SK-MEL-5 (cell line): ENCODE measurements around the gene FEM1A. TPM values are rescaled to one million over a fixed set of nuclear protein-coding genes. Genes with fewer than 3 reads are reported as not detected.
A peak's percentile ranks its signal among the peaks of the same experiment; 100 is the strongest.
"Not testable (repeated sequence)": the region's sequence is repeated elsewhere in the genome, so short reads cannot be mapped to it uniquely, and the experiment has no call there.

ENCODE experiments used
- DNase-seq: peaks from one replicate; pipeline ENCODE4 v3.0.0-alpha.2; 2016; ENCODE audit warnings: low read depth, low spot score
- in situ Hi-C: cut with HindIII; loops from 2 replicates; pipeline ENCODE4 v1.10.0; 2016; ENCODE audit warnings: low sequenced_read_pairs, high pct_unique_total_duplicates, low pct_unique_long_range_greater_than_20kb
- polyA plus RNA-seq, 2 experiments: library from polyadenylated mRNA; depleted of rRNA; stranded (reverse); fragments of >200 nt; gene quantifications; 2 replicates each; pipeline ENCODE4 v1.2.3, GENCODE V29; 2015
- total RNA-seq: library from RNA; depleted of rRNA; stranded (reverse); fragments of >200 nt; shearing (Covaris generic); gene quantifications from 2 replicates; pipeline ENCODE4 v1.2.3, GENCODE V29; 2014; rRNA removed

FEM1A gene
- 10.7 and 11.6 TPM in 2 replicates for total RNA-seq
- polyA plus RNA-seq (2015; cell fraction: cytosol; rRNA removed): 15.3 and 21.1 TPM in 2 replicates
- polyA plus RNA-seq (2015; cell fraction: nucleus; rRNA removed): 4.0 and 4.3 TPM in 2 replicates

DNA sequence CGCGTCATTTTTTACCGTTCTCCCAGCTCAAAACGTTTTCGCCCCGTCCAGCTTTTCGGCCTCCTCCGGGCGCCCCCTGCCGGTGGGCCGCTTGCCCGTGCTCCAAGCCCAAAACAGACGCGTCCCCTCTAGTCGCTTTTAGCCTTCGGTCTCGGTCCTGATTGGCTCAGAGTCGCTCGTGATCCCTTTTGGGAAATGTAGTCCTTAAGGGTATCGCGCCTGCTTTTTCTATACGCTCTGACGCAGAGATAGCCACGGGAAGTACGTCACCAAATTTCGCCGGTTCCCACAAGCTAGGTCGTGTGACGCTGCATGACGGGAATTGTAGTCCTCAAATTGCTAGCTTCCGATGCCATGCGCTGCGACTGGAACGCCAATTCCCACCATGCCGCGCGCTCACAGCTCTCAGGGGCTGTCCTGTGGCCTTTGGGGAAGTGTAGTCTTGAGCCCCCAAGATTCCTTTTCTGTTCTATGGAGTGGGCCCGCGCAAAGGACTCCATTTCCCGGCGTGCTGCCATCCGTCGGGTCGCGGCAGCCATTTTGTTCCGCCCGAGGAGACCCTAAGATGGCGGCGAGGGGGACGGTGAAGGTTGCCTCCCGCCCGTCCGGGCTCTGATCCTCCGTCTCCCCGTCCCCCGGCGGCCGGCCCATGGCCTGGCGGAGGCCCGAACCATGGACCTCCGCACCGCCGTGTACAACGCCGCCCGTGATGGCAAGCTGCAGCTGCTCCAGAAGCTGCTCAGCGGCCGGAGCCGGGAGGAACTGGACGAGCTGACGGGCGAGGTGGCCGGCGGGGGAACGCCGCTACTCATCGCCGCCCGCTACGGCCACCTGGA lies at the start of gene FEM1A:
TSS of gene FEM1A (plus strand) at position 552 of the 836 bp plus-strand sequence. CDS start at position 673, 121 bp downstream.
- in situ Hi-C loops: no loop called here
- DNase-seq: peak; percentile 100

DNA sequence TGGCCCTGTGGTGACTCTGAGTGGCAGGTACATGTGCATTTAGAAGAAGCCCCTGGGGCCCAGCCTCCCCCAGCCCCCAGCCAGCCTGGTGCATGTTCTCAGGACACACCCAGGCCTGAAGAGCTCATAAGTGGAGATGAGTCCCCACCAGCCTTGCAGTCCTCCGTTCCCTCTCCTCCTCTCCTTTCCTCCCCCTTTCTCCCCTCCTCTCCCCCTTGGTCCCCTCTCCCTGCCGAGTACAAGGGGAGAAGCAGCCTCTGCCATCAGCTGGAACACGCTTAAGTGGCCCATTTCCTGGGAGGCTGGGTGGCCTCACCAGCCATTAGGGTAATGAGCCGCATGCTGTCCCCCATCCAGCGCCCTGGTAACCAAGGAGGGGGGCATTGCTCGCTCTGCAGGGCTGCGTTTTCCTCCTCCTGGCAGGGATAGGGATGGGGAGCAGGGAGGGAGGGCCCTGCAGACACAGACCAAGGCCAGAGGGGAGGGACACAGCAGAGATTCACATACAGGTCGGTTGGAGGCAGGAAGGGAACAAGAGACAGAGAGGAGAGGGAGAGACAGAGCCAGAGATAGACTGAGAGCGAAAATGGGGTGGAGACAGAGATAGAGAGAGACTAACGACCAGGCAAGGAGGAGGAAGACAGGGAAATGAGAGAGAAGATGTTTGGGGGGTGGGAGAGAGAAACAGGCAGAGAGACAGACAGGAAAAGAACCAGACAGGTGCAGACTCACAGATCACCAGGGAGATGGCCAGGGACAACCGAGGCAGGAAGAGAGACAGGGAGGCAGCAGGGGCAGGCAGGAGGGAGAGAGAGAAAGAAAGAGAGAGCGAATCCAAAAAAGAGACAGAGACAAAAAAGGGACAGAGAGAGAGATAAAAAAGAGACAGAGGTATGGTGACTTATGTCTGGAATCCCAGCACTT lies 48.5 kb upstream of the FEM1A start:
- no peak for DNase-seq
- in situ Hi-C loops: no loop called here

- in situ Hi-C loops: no loop called here
- DNase-seq: peak; percentile 36
Measured at GRCh38 chr19:4744451-4745174, 46.9 kb upstream of the FEM1A start.

GRCh38 chr19:4745175-4745574 lies 46.4 kb upstream of the FEM1A start:
- DNase-seq, in situ Hi-C loops: not testable (repeated sequence)

DNA sequence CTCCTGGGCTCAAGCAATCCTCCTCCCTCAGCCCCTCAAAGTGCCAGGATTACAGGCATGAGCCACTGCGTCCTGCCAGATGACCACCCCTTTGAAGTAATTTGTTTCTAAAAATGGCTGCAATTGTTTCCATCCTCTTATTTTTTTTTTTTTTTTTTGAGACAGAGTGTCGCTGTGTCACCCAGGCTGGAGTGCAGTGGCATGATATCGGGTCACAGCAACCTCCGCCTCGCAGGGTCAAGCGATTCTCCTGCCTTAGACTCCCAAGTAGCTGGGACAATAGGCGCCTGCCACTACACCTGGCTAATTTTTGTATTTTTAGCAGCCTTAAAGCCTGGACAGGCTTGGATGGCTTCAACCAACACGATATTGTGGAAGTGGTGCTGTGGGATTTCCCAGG lies 45.5 kb upstream of the FEM1A start:
- in situ Hi-C loops: no loop called here
- no peak for DNase-seq

GRCh38 chr19:4748185-4748584 lies 43.3 kb upstream of the FEM1A start:
- in situ Hi-C loops: no loop called here
- DNase-seq: no peak

GRCh38 chr19:4748589-4748988 lies 42.9 kb upstream of the FEM1A start:
- in situ Hi-C loops: no loop called here

GRCh38 chr19:4749870-4750590 lies 41.5 kb upstream of the FEM1A start:
- in situ Hi-C loops: no loop called here
- DNase-seq: no peak

More at GRCh38 chr19:4748589-4748988, 42.9 kb upstream of the FEM1A start:
- no peak for DNase-seq

DNA sequence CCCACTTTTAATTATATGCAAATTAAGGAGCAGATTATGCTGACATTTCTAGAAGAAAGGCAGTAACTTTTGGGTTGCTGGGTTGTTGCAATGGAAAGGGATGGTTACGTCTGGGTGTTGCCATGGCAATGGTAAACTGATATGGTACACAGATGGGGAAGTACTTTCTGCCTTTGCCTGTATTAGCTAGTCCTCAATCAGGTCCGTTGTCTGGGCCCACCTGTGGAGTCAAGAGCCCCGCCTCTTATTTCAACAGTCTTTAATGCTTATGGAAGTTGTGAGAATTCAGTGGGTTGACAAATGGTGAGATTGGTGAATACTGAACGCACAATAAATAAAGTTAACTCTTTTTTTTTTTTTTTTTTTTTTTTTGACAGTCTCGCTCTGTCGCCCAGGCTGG lies 37.3 kb upstream of the FEM1A start:
- DNase-seq: no peak
- in situ Hi-C loops: no loop called here

DNA sequence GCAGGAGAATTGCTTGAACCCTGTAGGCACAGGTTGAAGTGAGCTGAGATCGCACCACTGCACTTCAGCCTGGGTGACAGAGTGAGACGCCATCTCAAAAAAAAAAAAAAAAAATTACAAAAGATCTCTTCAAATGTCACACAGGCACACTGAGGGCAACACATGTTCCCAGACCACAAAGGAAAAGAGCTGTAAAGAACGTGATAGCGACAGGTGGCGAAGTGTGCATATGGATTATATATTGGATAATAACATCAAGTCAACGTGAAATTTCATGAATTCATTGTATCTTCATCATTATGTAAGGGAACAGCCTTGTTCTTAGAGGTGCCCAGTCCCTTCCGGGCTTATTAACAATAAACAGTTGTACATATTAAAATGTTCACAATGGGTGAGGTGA lies 36.1 kb upstream of the FEM1A start:
- DNase-seq: no peak
- in situ Hi-C loops: no loop called here

DNA sequence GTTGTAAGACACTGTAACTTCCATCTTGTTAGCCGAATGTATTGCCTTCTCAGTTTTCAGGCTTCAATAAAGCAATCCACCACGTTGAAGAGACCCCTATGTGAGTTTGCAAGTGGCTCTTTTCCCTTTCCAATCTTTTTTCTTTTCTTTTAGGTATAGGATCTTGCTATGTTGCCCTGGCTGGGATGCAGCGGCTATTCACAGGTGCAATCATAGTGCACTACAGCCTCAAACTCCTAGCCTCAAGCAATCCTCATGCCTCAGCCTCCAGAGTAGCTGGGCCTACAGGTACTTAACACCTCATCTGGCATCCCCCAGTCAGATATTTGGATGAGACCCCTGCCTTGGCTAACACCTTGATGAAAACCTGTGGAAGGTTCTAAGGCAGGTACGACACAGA lies 33.5 kb upstream of the FEM1A start:
- no peak for DNase-seq
- in situ Hi-C loops: no loop called here

GRCh38 chr19:4758659-4759058 lies 32.9 kb upstream of the FEM1A start:
- in situ Hi-C loops: no loop called here
- DNase-seq: no peak

GRCh38 chr19:4759388-4760284 lies 31.9 kb upstream of the FEM1A start:
- in situ Hi-C loops: no loop called here
- DNase-seq: peak; percentile 79

- no peak for DNase-seq
- in situ Hi-C loops: no loop called here
Measured at GRCh38 chr19:4760285-4760650, 31.3 kb upstream of the FEM1A start.

- DNase-seq: no peak
- in situ Hi-C loops: no loop called here
Measured at GRCh38 chr19:4763021-4763420, 28.5 kb upstream of the FEM1A start.

DNA sequence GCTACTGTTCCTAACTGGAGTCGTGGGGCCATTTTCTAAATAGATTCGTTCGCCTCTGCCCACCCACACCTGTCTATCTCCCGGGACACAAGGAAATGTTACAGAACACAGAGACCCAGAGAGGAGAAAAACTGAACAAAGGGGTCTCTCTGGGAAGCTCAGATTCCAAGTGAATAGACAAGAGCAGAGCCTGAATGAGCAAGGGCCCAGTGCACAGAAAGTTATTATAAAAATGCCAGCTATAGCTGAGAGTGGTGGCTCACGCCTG lies 27.2 kb upstream of the FEM1A start:
- no peak for DNase-seq
- in situ Hi-C loops: no loop called here
